Measurements from ENCODE around the gene DDX3Y.

The DDX3Y gene

GRCh38 chrY:12913541-12913940 lies 8.9 kb downstream of the DDX3Y start:
- no peak for TF ChIP-seq CTCF (IDR thresholded peaks at IDR 0.05)
- no peak for DNase-seq (ENCODE audit: low spot score)

GRCh38 chrY:12928043-12928442 lies 23.4 kb downstream of the DDX3Y start:
- no peak for DNase-seq (ENCODE audit: low spot score)
- H3K27ac ChIP-seq = no peak overlapping the region
- H3K4me3 ChIP-seq = no peak overlapping the region
- no peak for TF ChIP-seq CTCF (IDR thresholded peaks at IDR 0.05)

More at GRCh38 chrY:12913541-12913940, 8.9 kb downstream of the DDX3Y start:
- no peak overlapping the region for H3K4me3 ChIP-seq
- no peak overlapping the region for H3K27ac ChIP-seq

- DNase-seq (ENCODE audit: low spot score) = no peak
- TF ChIP-seq CTCF (IDR thresholded peaks at IDR 0.05) = no peak
- H3K4me3 ChIP-seq = no peak overlapping the region
- no peak overlapping the region for H3K27ac ChIP-seq
These were observed 37.3 kb downstream of the DDX3Y start for GRCh38 chrY:12941725-12942687.
